Ishikawa (cell line): ENCODE data around the gene COL11A1.

Source experiments
- CEBPB ChIP-seq: IDR thresholded peaks from 2 replicates; pipeline ENCODE4 v1.6.1; 2012
- CREB1 ChIP-seq: IDR thresholded peaks from 2 replicates; pipeline ENCODE4 v1.6.1; 2012; ENCODE audit warnings: low read depth
- EGR1 ChIP-seq: IDR thresholded peaks from 2 replicates; pipeline ENCODE4 v1.6.1; 2012
- EP300 ChIP-seq: IDR thresholded peaks from 2 replicates; pipeline ENCODE4 v1.6.1; 2012; ENCODE audit warnings: borderline replicate concordance
- FOXM1 ChIP-seq: IDR thresholded peaks from 2 replicates; pipeline ENCODE4 v1.6.1; 2012; ENCODE audit warnings: low read depth, borderline replicate concordance
- MAX ChIP-seq: IDR thresholded peaks from 2 replicates; pipeline ENCODE4 v1.6.1; 2012
- NFIC ChIP-seq: IDR thresholded peaks from 2 replicates; pipeline ENCODE4 v1.6.1; 2012
- RAD21 ChIP-seq: IDR thresholded peaks from 2 replicates; pipeline ENCODE4 v1.6.1; 2012; ENCODE audit warnings: low read depth
- TAF1 ChIP-seq: IDR thresholded peaks from 2 replicates; pipeline ENCODE4 v1.6.1; 2012; ENCODE audit warnings: low read depth, mild to moderate bottlenecking
- TCF12 ChIP-seq: IDR thresholded peaks from 2 replicates; pipeline ENCODE4 v1.6.1; 2012; ENCODE audit warnings: low read depth
- TEAD4 ChIP-seq: IDR thresholded peaks from 2 replicates; pipeline ENCODE4 v1.6.1; 2012
- USF1 ChIP-seq: IDR thresholded peaks from 2 replicates; pipeline ENCODE4 v1.6.1; 2012
- YY1 ChIP-seq: IDR thresholded peaks from 2 replicates; pipeline ENCODE4 v1.6.1; 2012; ENCODE audit warnings: low read depth
- ZBTB7A ChIP-seq: IDR thresholded peaks from 2 replicates; pipeline ENCODE4 v1.6.1; 2012; ENCODE audit warnings: low read depth
- TF ChIP-seq, protein P1 (sequence below): IDR thresholded peaks from 2 replicates; pipeline ENCODE4 v1.6.1; 2012; ENCODE audit warnings: low read depth, mild to moderate bottlenecking

COL11A1 gene

DNA sequence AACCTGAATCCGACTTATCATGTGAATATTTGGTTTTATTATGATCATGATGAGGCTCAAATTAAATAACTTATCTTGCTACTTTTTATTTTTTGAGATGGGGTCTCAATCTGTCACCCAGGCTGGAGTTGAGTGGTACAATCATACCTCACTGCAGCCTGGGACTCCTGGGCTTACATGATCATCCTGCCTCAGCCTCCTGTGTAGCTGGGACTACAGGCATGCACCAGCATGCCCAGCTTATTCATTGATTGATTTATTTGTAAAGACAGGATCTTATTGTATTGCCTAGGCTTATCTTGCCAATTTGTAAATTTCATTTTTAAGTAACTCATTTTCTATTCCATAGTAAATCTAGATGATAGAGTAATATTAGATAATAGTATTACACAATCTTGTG lies 84.3 kb downstream of the COL11A1 start:
- TF ChIP-seq TCF12, result no peak
- TF ChIP-seq FOXM1, result no peak
- TF ChIP-seq TAF1, result no peak

GRCh38 chr1:103002005-103002404 lies 106.3 kb downstream of the COL11A1 start:
- no peak for TF ChIP-seq EGR1
- TF ChIP-seq CEBPB, result no peak
- TF ChIP-seq NFIC, result no peak
- TF ChIP-seq USF1, result no peak
- no peak for TF ChIP-seq YY1
- no peak for TF ChIP-seq TCF12
- no peak for TF ChIP-seq FOXM1
- no peak for TF ChIP-seq TEAD4
- no peak for TF ChIP-seq RAD21
- no peak for TF ChIP-seq CREB1
- TF ChIP-seq TAF1, result no peak

GRCh38 chr1:102978874-102979273 lies 129.4 kb downstream of the COL11A1 start:
- no peak for TF ChIP-seq MAX
- no peak for TF ChIP-seq EGR1
- TF ChIP-seq, protein P1, sequence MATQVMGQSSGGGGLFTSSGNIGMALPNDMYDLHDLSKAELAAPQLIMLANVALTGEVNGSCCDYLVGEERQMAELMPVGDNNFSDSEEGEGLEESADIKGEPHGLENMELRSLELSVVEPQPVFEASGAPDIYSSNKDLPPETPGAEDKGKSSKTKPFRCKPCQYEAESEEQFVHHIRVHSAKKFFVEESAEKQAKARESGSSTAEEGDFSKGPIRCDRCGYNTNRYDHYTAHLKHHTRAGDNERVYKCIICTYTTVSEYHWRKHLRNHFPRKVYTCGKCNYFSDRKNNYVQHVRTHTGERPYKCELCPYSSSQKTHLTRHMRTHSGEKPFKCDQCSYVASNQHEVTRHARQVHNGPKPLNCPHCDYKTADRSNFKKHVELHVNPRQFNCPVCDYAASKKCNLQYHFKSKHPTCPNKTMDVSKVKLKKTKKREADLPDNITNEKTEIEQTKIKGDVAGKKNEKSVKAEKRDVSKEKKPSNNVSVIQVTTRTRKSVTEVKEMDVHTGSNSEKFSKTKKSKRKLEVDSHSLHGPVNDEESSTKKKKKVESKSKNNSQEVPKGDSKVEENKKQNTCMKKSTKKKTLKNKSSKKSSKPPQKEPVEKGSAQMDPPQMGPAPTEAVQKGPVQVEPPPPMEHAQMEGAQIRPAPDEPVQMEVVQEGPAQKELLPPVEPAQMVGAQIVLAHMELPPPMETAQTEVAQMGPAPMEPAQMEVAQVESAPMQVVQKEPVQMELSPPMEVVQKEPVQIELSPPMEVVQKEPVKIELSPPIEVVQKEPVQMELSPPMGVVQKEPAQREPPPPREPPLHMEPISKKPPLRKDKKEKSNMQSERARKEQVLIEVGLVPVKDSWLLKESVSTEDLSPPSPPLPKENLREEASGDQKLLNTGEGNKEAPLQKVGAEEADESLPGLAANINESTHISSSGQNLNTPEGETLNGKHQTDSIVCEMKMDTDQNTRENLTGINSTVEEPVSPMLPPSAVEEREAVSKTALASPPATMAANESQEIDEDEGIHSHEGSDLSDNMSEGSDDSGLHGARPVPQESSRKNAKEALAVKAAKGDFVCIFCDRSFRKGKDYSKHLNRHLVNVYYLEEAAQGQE, result no peak
- TF ChIP-seq TAF1, result no peak
- TF ChIP-seq CREB1, result no peak
- no peak for TF ChIP-seq ZBTB7A
- no peak for TF ChIP-seq FOXM1
- TF ChIP-seq CEBPB, result no peak
- TF ChIP-seq NFIC, result no peak
- TF ChIP-seq YY1, result no peak
- TF ChIP-seq TCF12, result no peak
- TF ChIP-seq TEAD4, result no peak
- no peak for TF ChIP-seq EP300
- TF ChIP-seq USF1, result no peak
- TF ChIP-seq RAD21, result no peak

- no peak for TF ChIP-seq TCF12
- TF ChIP-seq TAF1, result no peak
- TF ChIP-seq ZBTB7A, result no peak
- no peak for TF ChIP-seq FOXM1
- TF ChIP-seq TEAD4, result no peak
- no peak for TF ChIP-seq CEBPB
- TF ChIP-seq USF1, result no peak
- no peak for TF ChIP-seq EGR1
- no peak for TF ChIP-seq MAX
- no peak for TF ChIP-seq RAD21
- no peak for TF ChIP-seq YY1
- no peak for TF ChIP-seq EP300
- TF ChIP-seq CREB1, result no peak
- TF ChIP-seq, protein P1, result no peak
- no peak for TF ChIP-seq NFIC
Measured at GRCh38 chr1:102977292-102977691, 131.0 kb downstream of the COL11A1 start.

- TF ChIP-seq CREB1 (no peak), USF1 (no peak), RAD21 (peak; percentile 75), EP300 (no peak)
Measured at GRCh38 chr1:102970496-102971078, 137.7 kb downstream of the COL11A1 start.
